Endothelial cell of umbilical vein (primary cell): ENCODE measurements around the gene TOMM7.

Experiments
- CTCF ChIP-seq, 2 donors: IDR thresholded peaks; 1 replicate in 1 of 2; 2 replicates in 1 of 2; pipeline ENCODE4 v1.5.1; 2011; ENCODE audit warnings: low read length in 2 of 2, mild to moderate bottlenecking in 2 of 2, moderate library complexity in 2 of 2, control low read depth in 1 of 2, inconsistent platforms in 1 of 2, low read depth in 1 of 2; ENCODE audit not compliant: insufficient read depth in 1 of 2; ENCODE audit errors: extremely low read depth in 1 of 2
- EZH2 ChIP-seq: IDR thresholded peaks from 2 replicates; pipeline ENCODE4 v1.6.1; 2012; ENCODE audit warnings: borderline replicate concordance, low read depth, mild to moderate bottlenecking, moderate library complexity, low read length, inconsistent platforms; ENCODE audit not compliant: severe bottlenecking
- MAX ChIP-seq: IDR thresholded peaks from 2 replicates; pipeline ENCODE4 v1.6.1; 2011; ENCODE audit not compliant: insufficient read depth, insufficient read length
- POLR2A ChIP-seq: IDR thresholded peaks from 2 replicates; pipeline ENCODE4 v1.6.1; 2012; ENCODE audit warnings: low read depth, mild to moderate bottlenecking, control low read depth, low read length
- POLR2AphosphoS5 ChIP-seq: IDR thresholded peaks from 2 replicates; pipeline ENCODE4 v1.6.1; 2012; ENCODE audit warnings: low read depth, mild to moderate bottlenecking, control low read depth, low read length, moderate library complexity; ENCODE audit not compliant: insufficient read depth

GRCh38 chr7:22811746-22812280 is 10.8 kb downstream of the TOMM7 start:
- TF ChIP-seq CTCF (IDR thresholded peaks at IDR 0.05; ENCODE audit: extremely low read depth in 1 of 2, insufficient read depth in 1 of 2, low read depth in 1 of 2, low read length in 2 of 2) (no peak), POLR2A (no peak), EZH2 (no peak), POLR2AphosphoS5 (no peak), MAX (no peak)
